ENCODE data around the gene TTYH1. TPM values are rescaled to one million over a fixed set of nuclear protein-coding genes. Genes with fewer than 3 reads are reported as not detected.

Gene TTYH1
- total and polyA plus RNA-seq, 2 of the 4 experiments (the other 2 are of a cell fraction) = not detected

- no peak overlapping the region for H2AK9ac ChIP-seq (replicated peaks; ENCODE audit: low read depth, low read length, poor library complexity)
- no peak overlapping the region for H2AK5ac ChIP-seq (ENCODE audit: low read depth, low read length)
- H3K9ac ChIP-seq (ENCODE audit: low read depth, low read length) = no peak overlapping the region
- no TSS peak for BruUV-seq (replicated peaks)
- no peak overlapping the region for H4K91ac ChIP-seq (ENCODE audit: insufficient read depth, low read depth, low read length)
- no peak overlapping the region for H3K56ac ChIP-seq (ENCODE audit: extremely low read depth, insufficient read depth, low read length)
- peaks cover 4% of the 10 kb centered on the region; the same call in 1 of the 2 replicates for H3K9me3 ChIP-seq (ENCODE audit: control insufficient read depth, insufficient read depth, low read length)
- H2AFZ ChIP-seq (replicated peaks; ENCODE audit: low read length, poor library complexity) = peak overlapping the region; percentile 44
- intact Hi-C loops (cut with micrococcal nuclease) (no loop called here), in situ Hi-C loops (cut with MboI; ENCODE audit: low sequenced_read_pairs) (no loop called here), dilution Hi-C loops (cut with HindIII; ENCODE audit: low sequenced_read_pairs, unreplicated experiment) (no loop called here)
- H3K4me1 ChIP-seq (ENCODE audit: control insufficient read depth, insufficient read depth, low read length) = no peaks in the 10 kb centered on the region
- H4K20me1 ChIP-seq (ENCODE audit: insufficient read depth, low read length) = no peaks in the 10 kb centered on the region
- H3K23ac ChIP-seq (ENCODE audit: low read depth, low read length) = no peak overlapping the region
- H3K27ac ChIP-seq (ENCODE audit: insufficient read depth, low read length) = no peak overlapping the region
- H3K9me1 ChIP-seq (ENCODE audit: insufficient read depth, low read length) = peaks cover 3% of the 10 kb centered on the region; the same call in 1 of the 2 replicates
- H2BK20ac ChIP-seq (ENCODE audit: low read depth, low read length) = no peak overlapping the region
- no peak overlapping the region for H3K14ac ChIP-seq (replicated peaks; ENCODE audit: low read depth, low read length)
- ChIA-PET POLR2A (ENCODE audit: unreplicated experiment) (no interaction called here), CTCF (no interaction called here)
- no peak overlapping the region for H3K18ac ChIP-seq (ENCODE audit: low read depth, low read length)
- no peaks in the 10 kb centered on the region for H3K36me3 ChIP-seq (ENCODE audit: control insufficient read depth, insufficient read depth, low read length)
- H2BK120ac ChIP-seq (ENCODE audit: low read depth, low read length) = no peak overlapping the region
- H3K4me2 ChIP-seq (ENCODE audit: low read depth, low read length) = no peak overlapping the region; the same call in 1 of the 2 replicates
- H4K5ac ChIP-seq (ENCODE audit: low read depth, low read length) = no peak overlapping the region
- no peak overlapping the region for H2BK5ac ChIP-seq (ENCODE audit: low read depth, low read length, poor library complexity, severe bottlenecking)
- no peak overlapping the region for H3K4ac ChIP-seq (ENCODE audit: low read depth, low read length)
- peaks cover 35% of the 10 kb centered on the region for H3K27me3 ChIP-seq (ENCODE audit: control insufficient read depth, insufficient read depth, low read length)
- no peak overlapping the region for H2BK15ac ChIP-seq (ENCODE audit: low read depth, low read length)
- H3K4me3 ChIP-seq (ENCODE audit: insufficient read depth, low read depth, low read length) = no peak overlapping the region
- WGBS, 2 experiments (ENCODE audit: extremely low coverage in 2 of 2, insufficient read length in 1 of 2) = 33% methylated on average over 4 of the region's 25 CpGs; no CpG with 5 or more reads in 1 of the 2 experiments
- ATAC-seq (ENCODE audit: low read depth) = peak; percentile 54
- DNase-seq = peak; percentile 19
- H4K8ac ChIP-seq (ENCODE audit: low read depth in 2 of 2, low read length in 2 of 2) = no peak overlapping the region
- TF ChIP-seq MAFK (IDR thresholded peaks at IDR 0.05; ENCODE audit: low read depth, low read length) = no peak
- H3K79me1 ChIP-seq (ENCODE audit: low read depth in 1 of 2, low read length in 2 of 2) = no peaks in the 10 kb centered on the region
Measured at GRCh38 chr19:54418030-54418929, 3.0 kb downstream of the TTYH1 start.

All from IMR-90 (cell line).